Measurements from ENCODE around the gene RAB3GAP1.

- TF ChIP-seq CTCF (IDR thresholded peaks at IDR 0.05), result no peak
- no peak for TF ChIP-seq EZH2phosphoT487 (IDR thresholded peaks at IDR 0.05)
- TF ChIP-seq EZH2 (IDR thresholded peaks at IDR 0.05), result no peak
These were observed 41.1 kb downstream of the RAB3GAP1 start for GRCh38 chr2:135093193-135093592.
